ENCODE measurements around the gene ITGB2.

Gene ITGB2

GRCh38 chr21:44905016-44905727, 15.5 kb downstream of the ITGB2 start:
- no peaks in the 10 kb centered on the region for H3F3A ChIP-seq (ENCODE audit: control insufficient read depth, insufficient read depth)
- peaks cover 11% of the 10 kb centered on the region for H3K9me3 ChIP-seq (ENCODE audit: control insufficient read depth, insufficient read depth, low read length)
- H3K27ac ChIP-seq (ENCODE audit: low read depth, low read length): no peak overlapping the region
- no peak overlapping the region for H3K4me2 ChIP-seq (ENCODE audit: low read length)
- TF ChIP-seq CTCF (IDR thresholded peaks at IDR 0.05; ENCODE audit: low read depth, low read length, poor library complexity, severe bottlenecking) (no peak), EZH2phosphoT487 (IDR thresholded peaks at IDR 0.05; ENCODE audit: borderline replicate concordance, low read length) (no peak)
- H3K9me2 ChIP-seq (replicated peaks; ENCODE audit: control insufficient read depth, low read length): no peaks in the 10 kb centered on the region
- H3K4me3 ChIP-seq (ENCODE audit: low read length): no peak overlapping the region
- peaks cover 3% of the 10 kb centered on the region; the same call in 1 of the 2 replicates for H4K20me1 ChIP-seq (ENCODE audit: control insufficient read depth, insufficient read depth, low read depth, low read length)
- no peaks in the 10 kb centered on the region for H3K4me1 ChIP-seq (ENCODE audit: control insufficient read depth, low read length)
- no peaks in the 10 kb centered on the region for H3K79me2 ChIP-seq (ENCODE audit: control insufficient read depth, low read length)
- H3K27me3 ChIP-seq (ENCODE audit: control insufficient read depth, low read length): peaks cover 16% of the 10 kb centered on the region
- H3K36me3 ChIP-seq (ENCODE audit: control insufficient read depth, low read length): no peaks in the 10 kb centered on the region

- no peaks in the 10 kb centered on the region for H3K36me3 ChIP-seq (ENCODE audit: control insufficient read depth, low read length)
- no peak for TF ChIP-seq CTCF (IDR thresholded peaks at IDR 0.05; ENCODE audit: low read depth, low read length, poor library complexity, severe bottlenecking)
- no peak for TF ChIP-seq EZH2phosphoT487 (IDR thresholded peaks at IDR 0.05; ENCODE audit: borderline replicate concordance, low read length)
Measured at GRCh38 chr21:44904141-44904923, 16.4 kb downstream of the ITGB2 start.

GRCh38 chr21:44903689-44904088, 17.0 kb downstream of the ITGB2 start:
- Histone ChIP-seq H3K79me2 (ENCODE audit: control insufficient read depth, low read length) (no peaks in the 10 kb centered on the region), H3K9me3 (ENCODE audit: control insufficient read depth, insufficient read depth, low read length) (peaks cover 11% of the 10 kb centered on the region), H3K4me2 (ENCODE audit: low read length) (no peak overlapping the region), H4K20me1 (ENCODE audit: control insufficient read depth, insufficient read depth, low read depth, low read length) (peaks cover 1% of the 10 kb centered on the region; the same call in 1 of the 2 replicates), H3K4me3 (ENCODE audit: low read length) (no peak overlapping the region), H3K36me3 (ENCODE audit: control insufficient read depth, low read length) (no peaks in the 10 kb centered on the region), H3K9me2 (replicated peaks; ENCODE audit: control insufficient read depth, low read length) (no peaks in the 10 kb centered on the region), H3F3A (ENCODE audit: control insufficient read depth, insufficient read depth) (no peaks in the 10 kb centered on the region), H3K27ac (ENCODE audit: low read depth, low read length) (no peak overlapping the region), H3K4me1 (ENCODE audit: control insufficient read depth, low read length) (no peaks in the 10 kb centered on the region), H3K27me3 (ENCODE audit: control insufficient read depth, low read length) (peaks cover 14% of the 10 kb centered on the region)
- TF ChIP-seq EZH2phosphoT487 (IDR thresholded peaks at IDR 0.05; ENCODE audit: borderline replicate concordance, low read length) (no peak), CTCF (IDR thresholded peaks at IDR 0.05; ENCODE audit: low read depth, low read length, poor library complexity, severe bottlenecking) (no peak)

More at GRCh38 chr21:44904141-44904923, 16.4 kb downstream of the ITGB2 start:
- H3K79me2 ChIP-seq (ENCODE audit: control insufficient read depth, low read length): no peaks in the 10 kb centered on the region
- no peaks in the 10 kb centered on the region for H3K4me1 ChIP-seq (ENCODE audit: control insufficient read depth, low read length)
- no peak overlapping the region for H3K4me2 ChIP-seq (ENCODE audit: low read length)
- peaks cover 16% of the 10 kb centered on the region for H3K27me3 ChIP-seq (ENCODE audit: control insufficient read depth, low read length)
- peaks cover 11% of the 10 kb centered on the region for H3K9me3 ChIP-seq (ENCODE audit: control insufficient read depth, insufficient read depth, low read length)
- no peaks in the 10 kb centered on the region for H3F3A ChIP-seq (ENCODE audit: control insufficient read depth, insufficient read depth)
- H3K9me2 ChIP-seq (replicated peaks; ENCODE audit: control insufficient read depth, low read length): no peaks in the 10 kb centered on the region
- no peak overlapping the region for H3K4me3 ChIP-seq (ENCODE audit: low read length)
- no peak overlapping the region for H3K27ac ChIP-seq (ENCODE audit: low read depth, low read length)
- peaks cover 3% of the 10 kb centered on the region; the same call in 1 of the 2 replicates for H4K20me1 ChIP-seq (ENCODE audit: control insufficient read depth, insufficient read depth, low read depth, low read length)

All from DOHH2 (cell line).